HCT116 (cell line): ENCODE measurements around the gene LEFTY2. TPM values are rescaled to one million over a fixed set of nuclear protein-coding genes. Genes with fewer than 3 reads are reported as not detected.

ENCODE experiments used
- ATAC-seq: fragments of 200-7000 bp; cut with Tn5 transposase; 2 replicates; pipeline ENCODE4 v1.9.1; 2020; ENCODE audit warnings: mild to moderate bottlenecking, moderate library complexity
- BruUV-seq: library from RNA; stranded (reverse); fragments of 400-500 nt; replicated peaks from 2 replicates; lab custom pipeline; 2021; lab: Mats Ljungman, UMichigan
- CTCF ChIA-PET: fragments of 300-600 bp; sonication (Branson Sonifier 250); formaldehyde crosslinking; loops from one replicate; lab custom pipeline; 2021; ENCODE audit warnings: antibody characterized with exemption; lab: Charles Lee
- POLR2A ChIA-PET: fragments of 300-600, 350-600 bp; sonication (Branson Sonifier 250); formaldehyde crosslinking; loops from one replicate; lab custom pipeline; 2021; ENCODE audit warnings: antibody characterized with exemption; lab: Charles Lee
- RAD21 ChIA-PET, 2 experiments: fragments of 300-600 bp; sonication (Branson Sonifier 250); formaldehyde crosslinking; loops; one replicate each; lab custom pipeline; 2023; ENCODE audit warnings: low total read pairs in 2 of 2; ENCODE audit not compliant: uncharacterized antibody in 2 of 2, unreplicated experiment in 2 of 2, low non-redundant PET in 1 of 2; lab: Charles Lee
- DNase-seq: peaks from one replicate; pipeline ENCODE4 v3.0.0-alpha.2; 2010; ENCODE audit warnings: low read depth, low spot score
- H2AFZ ChIP-seq: fragments of 200-600 bp; shearing (Covaris generic), sonication (generic); 2 replicates; pipeline ENCODE4 v1.6.1; 2017; ENCODE audit warnings: low read depth, mixed run types, mixed read lengths, antibody characterized with exemption, low read length; ENCODE audit not compliant: poor library complexity, severe bottlenecking
- H3K27ac ChIP-seq: 2 replicates; pipeline ENCODE4 v1.5.1; 2012; ENCODE audit warnings: low read depth, low read length
- H3K27me3 ChIP-seq: fragments of 200-600 bp; sonication (generic); 2 replicates; pipeline ENCODE4 v1.6.1; 2016; ENCODE audit warnings: mixed run types, low read length, mixed read lengths; ENCODE audit not compliant: insufficient read depth
- H3K36me3 ChIP-seq, 2 experiments: fragments of 200-500 bp in 1 of 2; fragments of 200-600 bp in 1 of 2; sonication (Bioruptor generic) in 1 of 2; sonication (generic) in 1 of 2; 2 replicates each; pipeline versions ENCODE4 v1.5.1 to v1.6.1; 2014 to 2016; ENCODE audit warnings: low read length in 2 of 2, inconsistent platforms in 1 of 2, mixed read lengths in 1 of 2, mixed run types in 1 of 2; ENCODE audit not compliant: insufficient read depth in 2 of 2, control insufficient read depth in 1 of 2
- H3K4me1 ChIP-seq, 2 experiments: fragments of 200-600 bp in 1 of 2; sonication (generic) in 1 of 2; 2 replicates each; pipeline versions ENCODE4 v1.5.1 to v1.6.1; 2012 to 2017; ENCODE audit warnings: low read length in 2 of 2, inconsistent platforms in 1 of 2, mild to moderate bottlenecking in 1 of 2, mixed read lengths in 1 of 2, mixed run types in 1 of 2, moderate library complexity in 1 of 2; ENCODE audit not compliant: insufficient read depth in 2 of 2, control insufficient read depth in 1 of 2
- H3K4me2 ChIP-seq: fragments of 200-600 bp; sonication (generic); 2 replicates; pipeline ENCODE4 v1.6.1; 2017; ENCODE audit warnings: mixed run types, low read length, mixed read lengths
- H3K4me3 ChIP-seq, 2 experiments: fragments of 200-600 bp in 1 of 2; sonication (generic) in 1 of 2; replicated peaks in 1 of 2; 2 replicates each; pipeline ENCODE4 v1.5.1; 2011 to 2016; ENCODE audit warnings: low read length in 2 of 2, control low read depth in 1 of 2, low read depth in 1 of 2, mild to moderate bottlenecking in 1 of 2, mixed read lengths in 1 of 2, mixed run types in 1 of 2
- H3K79me2 ChIP-seq: fragments of 200-600 bp; sonication (generic); 2 replicates; pipeline ENCODE4 v1.6.1; 2017; ENCODE audit warnings: mild to moderate bottlenecking, mixed run types, low read length, moderate library complexity, mixed read lengths; ENCODE audit not compliant: insufficient read depth
- H3K9ac ChIP-seq: fragments of 200-600 bp; sonication (generic); 2 replicates; pipeline ENCODE4 v1.6.1; 2016; ENCODE audit warnings: low read length, mixed read lengths
- H3K9me2 ChIP-seq: fragments of 200-600 bp; sonication (generic), shearing (Covaris generic); 2 replicates; pipeline ENCODE4 v1.6.1; 2017; ENCODE audit warnings: mixed run types, mild to moderate bottlenecking, moderate library complexity; ENCODE audit not compliant: insufficient read depth
- H3K9me3 ChIP-seq, 2 experiments: fragments of 200-500 bp in 1 of 2; fragments of 200-600 bp in 1 of 2; sonication (Bioruptor generic) in 1 of 2; sonication (generic) in 1 of 2; 2 replicates each; pipeline ENCODE4 v1.6.1; 2014 to 2017; ENCODE audit warnings: low read length in 2 of 2, mixed read lengths in 2 of 2, inconsistent platforms in 1 of 2, low read depth in 1 of 2, mild to moderate bottlenecking in 1 of 2, mixed run types in 1 of 2, moderate library complexity in 1 of 2; ENCODE audit not compliant: control insufficient read depth in 1 of 2, insufficient read depth in 1 of 2
- H4K20me1 ChIP-seq: fragments of 200-600 bp; sonication (generic), shearing (Covaris generic); 2 replicates; pipeline ENCODE4 v1.6.1; 2017; ENCODE audit warnings: mixed run types, mild to moderate bottlenecking, moderate library complexity; ENCODE audit not compliant: insufficient read depth
- ATF3 ChIP-seq: IDR thresholded peaks from 2 replicates; pipeline ENCODE4 v1.6.1; 2012
- CBX3 ChIP-seq: IDR thresholded peaks from 2 replicates; pipeline ENCODE4 v1.6.1; 2012; ENCODE audit warnings: low read depth
- CEBPB ChIP-seq: IDR thresholded peaks from 2 replicates; pipeline ENCODE4 v1.6.1; 2012; ENCODE audit warnings: low read depth
- EGR1 ChIP-seq: IDR thresholded peaks from 2 replicates; pipeline ENCODE4 v1.6.1; 2012; ENCODE audit warnings: low read depth
- ELF1 ChIP-seq: IDR thresholded peaks from 2 replicates; pipeline ENCODE4 v1.6.1; 2012; ENCODE audit warnings: low read depth, borderline replicate concordance
- EZH2 ChIP-seq: fragments of 200-600 bp; sonication (generic); IDR thresholded peaks from 2 replicates; pipeline ENCODE4 v1.6.1; 2017; ENCODE audit warnings: antibody characterized with exemption, mixed run types
- EZH2phosphoT487 ChIP-seq: fragments of 200-600 bp; IDR thresholded peaks from 2 replicates; pipeline ENCODE4 v1.6.1; 2018; ENCODE audit warnings: antibody characterized with exemption, borderline replicate concordance
- FOSL1 ChIP-seq: IDR thresholded peaks from 2 replicates; pipeline ENCODE4 v1.6.1; 2012; ENCODE audit warnings: low read depth
- JUND ChIP-seq: IDR thresholded peaks from 2 replicates; pipeline ENCODE4 v1.6.1; 2012
- MAX ChIP-seq: IDR thresholded peaks from 2 replicates; pipeline ENCODE4 v1.6.1; 2012
- POLR2AphosphoS5 ChIP-seq: IDR thresholded peaks from 2 replicates; pipeline ENCODE4 v1.6.1; 2011; ENCODE audit warnings: mild to moderate bottlenecking, low read depth, low read length, moderate library complexity
- RAD21 ChIP-seq: IDR thresholded peaks from 2 replicates; pipeline ENCODE4 v1.6.1; 2012; ENCODE audit warnings: low read depth, mild to moderate bottlenecking
- REST ChIP-seq: IDR thresholded peaks from 2 replicates; pipeline ENCODE4 v1.6.1; 2012; ENCODE audit warnings: low read depth
- SIN3A ChIP-seq: IDR thresholded peaks from 2 replicates; pipeline ENCODE4 v1.6.1; 2012; ENCODE audit warnings: low read depth
- SP1 ChIP-seq: IDR thresholded peaks from 2 replicates; pipeline ENCODE4 v1.6.1; 2012; ENCODE audit warnings: low read depth
- SRF ChIP-seq: IDR thresholded peaks from 2 replicates; pipeline ENCODE4 v1.6.1; 2012; ENCODE audit warnings: low read depth
- TCF7L2 ChIP-seq: IDR thresholded peaks from 2 replicates; pipeline ENCODE4 v1.7.0; 2011; ENCODE audit warnings: borderline replicate concordance, inconsistent platforms; ENCODE audit not compliant: insufficient read depth, insufficient read length; ENCODE audit errors: extremely low read depth
- YY1 ChIP-seq: IDR thresholded peaks from 2 replicates; pipeline ENCODE4 v1.6.1; 2011; ENCODE audit warnings: low read length, low read depth, moderate library complexity, mild to moderate bottlenecking; ENCODE audit not compliant: insufficient replicate concordance; ENCODE audit errors: extremely low read depth
- ZBTB33 ChIP-seq: IDR thresholded peaks from 2 replicates; pipeline ENCODE4 v1.6.1; 2011; ENCODE audit warnings: mild to moderate bottlenecking, low read length, moderate library complexity; ENCODE audit not compliant: insufficient replicate concordance; ENCODE audit errors: extremely low read depth
- ZFX ChIP-seq: fragments of 450-650 bp; IDR thresholded peaks from 2 replicates; pipeline ENCODE4 v1.6.1; 2017
- ZNF274 ChIP-seq: fragments of 200-500 bp; sonication (Bioruptor generic); IDR thresholded peaks from 2 replicates; pipeline ENCODE4 v1.6.1; 2014; ENCODE audit warnings: mild to moderate bottlenecking, low read depth, low read length, inconsistent platforms
- intact Hi-C: fragments of 100-400 bp; cut with micrococcal nuclease; formaldehyde crosslinking; loops from 2 replicates; pipeline ENCODE4 v1.10.0; 2022
- total RNA-seq: library from RNA; stranded (reverse); gene quantifications from one replicate; pipeline ENCODE4 v1.2.1, GENCODE V29; 2021; ENCODE audit not compliant: unreplicated experiment

LEFTY2 gene
- total RNA-seq, 1 experiment from 2014 or later, result not detected

- peaks cover 9 to 18% of the 10 kb centered on the region in 2 experiments for H3K4me1 ChIP-seq
- peak; percentile 90 for DNase-seq
- H3K4me3 ChIP-seq, result peak within 1 kb of the TSS; percentile 84 to 100
- H3K79me2 ChIP-seq, result peaks cover 26% of the 10 kb centered on the region
- peak within 1 kb of the TSS; percentile 97 for H3K27ac ChIP-seq
- intact Hi-C loops, result no loop called here
- ChIA-PET RAD21 (interaction anchor here in 1 of 2 experiments (0.6 kb wide), 1 partner anchor 53 kb away, joined by 3 read pairs; no protein-coding TSS in a partner anchor), CTCF (interaction anchor here (0.7 to 1.5 kb wide), 7 partner anchors 11 to 152 kb away, joined by 3 to 5 read pairs (median 4); no protein-coding TSS in a partner anchor), POLR2A (interaction anchor here (0.5 to 1.4 kb wide), 12 partner anchors 9 to 147 kb away, joined by 3 to 6 read pairs (median 3); partner anchors contain the start of genes H3-3A and SDE2)
- TSS peak; percentile 72 for BruUV-seq
- H3K9me3 ChIP-seq, result no peaks in the 10 kb centered on the region
- H3K9ac ChIP-seq, result peak within 1 kb of the TSS; percentile 99
- H3K9me2 ChIP-seq, result no peaks in the 10 kb centered on the region
- no peaks in the 10 kb centered on the region for H4K20me1 ChIP-seq
- H3K4me2 ChIP-seq, result peak within 1 kb of the TSS; percentile 85
- H2AFZ ChIP-seq, result no peak within 1 kb of the TSS
- peak; percentile 97 for ATAC-seq
- H3K36me3 ChIP-seq, result peaks cover 16 to 33% of the 10 kb centered on the region in 2 experiments
- no peaks in the 10 kb centered on the region for H3K27me3 ChIP-seq
- TF ChIP-seq MAX (peak; percentile 93), FOSL1 (no peak), ZFX (peak; percentile 80; the same call in 1 of the 2 replicates), POLR2AphosphoS5 (peak; percentile 97), ELF1 (no peak; the same call in 1 of the 2 replicates), SP1 (peak; percentile 91), EZH2 (no peak), ZNF274 (no peak), JUND (no peak), ATF3 (no peak), SRF (no peak), TCF7L2 (peak; percentile 12), EZH2phosphoT487 (no peak), SIN3A (peak; percentile 86), REST (no peak), CBX3 (no peak), YY1 (peak; percentile 82), ZBTB33 (no peak), RAD21 (no peak), EGR1 (no peak), CEBPB (no peak; the same call in 1 of the 2 replicates)
These were observed 17.1 kb downstream of the LEFTY2 start, which contains the start of gene PYCR2 for GRCh38 chr1:225923692-225924555. Gene PYCR2, minus strand, starts transcription at chr1:225924250. Its CDS starts 140 bp downstream, at chr1:225924110.
